ENCODE data around the gene WIZ. TPM values are rescaled to one million over a fixed set of nuclear protein-coding genes. Genes with fewer than 3 reads are reported as not detected.

WIZ gene
- total RNA-seq, 1 donor from 2014 or later: 36.5 TPM

Other genes with a start within 250 kb of the WIZ start
- not detected in 2 replicates for gene NOTCH3, start 249.0 kb downstream of the WIZ start, total RNA-seq
- gene EPHX3, start 217.5 kb downstream of the WIZ start, total RNA-seq: 0.09 and 0.16 TPM in 2 replicates
- gene BRD4, start 117.4 kb downstream of the WIZ start, total RNA-seq: 109 TPM in 2 replicates
- 55.4 and 56.2 TPM in 2 replicates for gene AKAP8, start 70.2 kb downstream of the WIZ start, total RNA-seq
- gene AKAP8L, start 31.0 kb downstream of the WIZ start, total RNA-seq: 76.8 and 80.1 TPM in 2 replicates
- gene RASAL3, start 14.6 kb upstream of the WIZ start, total RNA-seq: 110 and 114 TPM in 2 replicates
- not detected in 2 replicates for gene PGLYRP2, start 29.5 kb upstream of the WIZ start, total RNA-seq
- 0.09 and 0.12 TPM in 2 replicates for gene CYP4F22, start 58.6 kb upstream of the WIZ start, total RNA-seq
- not detected in 2 replicates for gene CYP4F8, start 165.3 kb upstream of the WIZ start, total RNA-seq
- 0.09 TPM in 1 of 2 replicates, not detected in the other for gene CYP4F3, start 190.9 kb upstream of the WIZ start, total RNA-seq
- gene CYP4F12, start 223.1 kb upstream of the WIZ start, total RNA-seq: not detected in 2 replicates

All from activated CD4-positive, alpha-beta T cell treated with anti-CD3 and anti-CD28 coated beads, Interleukin-2, amount 10 ng/mL, durations not matched to agents 24 days and 14 days (primary cell).